A549 (cell line): ENCODE data around the gene PIK3IP1.

Experiments
- BHLHE40 ChIP-seq: IDR thresholded peaks from 2 replicates; pipeline ENCODE4 v1.6.1; 2012; ENCODE audit warnings: low read depth, low read length, inconsistent platforms
- CHD2 ChIP-seq: fragments of 150-350 bp; IDR thresholded peaks from 2 replicates; pipeline ENCODE4 v1.6.1; 2014; ENCODE audit warnings: low read length; ENCODE audit not compliant: partially characterized antibody
- CTCF ChIP-seq: fragments of >200 bp; sonication (Bioruptor Twin); formaldehyde crosslinking; IDR thresholded peaks from 3 replicates; pipeline ENCODE4 v1.5.1; 2016
- ELK1 ChIP-seq: fragments of 150-350 bp; IDR thresholded peaks from 2 replicates; pipeline ENCODE4 v1.6.1; 2014; ENCODE audit warnings: low read depth, mild to moderate bottlenecking, low read length
- EP300 ChIP-seq, 2 experiments: fragments of >200 bp; sonication (Bioruptor Twin); formaldehyde crosslinking; IDR thresholded peaks; 2 replicates in 1 of 2; 3 replicates in 1 of 2; pipeline ENCODE4 v1.6.1; 2016 to 2017
- FOXS1 ChIP-seq: fragments of 250-450 bp; sonication (Bioruptor Pico); IDR thresholded peaks from 2 replicates; pipeline ENCODE4 v1.5.0; 2020; ENCODE audit warnings: mild to moderate bottlenecking, moderate library complexity
- HMGXB4 ChIP-seq: fragments of 250-450 bp; sonication (Bioruptor Pico); IDR thresholded peaks from 2 replicates; pipeline ENCODE4 v1.5.0; 2021; ENCODE audit warnings: mild to moderate bottlenecking, moderate library complexity, borderline replicate concordance
- KDM1A ChIP-seq: fragments of 200-600 bp; sonication (generic); IDR thresholded peaks from 2 replicates; pipeline ENCODE4 v1.6.1; 2016; ENCODE audit warnings: low read depth, mild to moderate bottlenecking
- MAZ ChIP-seq: fragments of 150-350 bp; IDR thresholded peaks from 2 replicates; pipeline ENCODE4 v1.6.1; 2014; ENCODE audit warnings: antibody characterized with exemption, low read depth, low read length, borderline replicate concordance
- MYC ChIP-seq: IDR thresholded peaks from 2 replicates; pipeline ENCODE4 v1.6.1; 2012; ENCODE audit warnings: mild to moderate bottlenecking, inconsistent platforms, low read length, improper control_type of control experiment, borderline replicate concordance
- POLR2A ChIP-seq: IDR thresholded peaks from 2 replicates; pipeline ENCODE4 v1.6.1; 2012; ENCODE audit warnings: mild to moderate bottlenecking, low read length
- RAD21 ChIP-seq, 2 experiments: fragments of >200 bp in 1 of 2; sonication (Bioruptor Twin) in 1 of 2; formaldehyde crosslinking in 1 of 2; IDR thresholded peaks in 1 of 2; conservative IDR thresholded peaks in 1 of 2; 2 replicates in 1 of 2; 3 replicates in 1 of 2; pipeline ENCODE4 v1.6.1; 2012 to 2018; ENCODE audit warnings: inconsistent platforms in 1 of 2
- REST ChIP-seq: fragments of 200-600 bp; sonication (generic); IDR thresholded peaks from 2 replicates; pipeline ENCODE4 v1.6.1; 2016; ENCODE audit warnings: antibody characterized with exemption, mild to moderate bottlenecking, moderate library complexity
- SMC3 ChIP-seq: fragments of >200 bp; sonication (Bioruptor Twin); formaldehyde crosslinking; IDR thresholded peaks from 3 replicates; pipeline ENCODE4 v1.6.1; 2018; ENCODE audit warnings: inconsistent platforms

GRCh38 chr22:31268281-31268680 is 24.0 kb downstream of the PIK3IP1 start:
- TF ChIP-seq CTCF (no peak), HMGXB4 (CRISPR knock-in tag) (no peak), BHLHE40 (no peak), REST (no peak), POLR2A (no peak), RAD21 (conservative IDR thresholded peaks at IDR 0.05 in 1 of 2, IDR thresholded peaks at IDR 0.05 in 1 of 2) (no peak), MYC (no peak), ELK1 (no peak), FOXS1 (CRISPR knock-in tag) (no peak), EP300 (IDR thresholded peaks at IDR 0.05) (no peak), SMC3 (no peak), CHD2 (no peak), KDM1A (no peak), MAZ (no peak)
